Measurements from ENCODE around the gene ATP6V0C.
"Not testable (repeated sequence)": the region's sequence is repeated elsewhere in the genome, so short reads cannot be mapped to it uniquely, and the experiment has no call there.

The ATP6V0C gene

GRCh38 chr16:2560131-2560797 lies 46.5 kb downstream of the ATP6V0C start:
- not testable (repeated sequence) for DNase-seq

GRCh38 chr16:2560798-2561133 lies 47.0 kb downstream of the ATP6V0C start:
- DNase-seq, result not testable (repeated sequence)

- not testable (repeated sequence) for DNase-seq
Measured at GRCh38 chr16:2567506-2567905, 53.8 kb downstream of the ATP6V0C start.

GRCh38 chr16:2568573-2568972 lies 54.8 kb downstream of the ATP6V0C start:
- DNase-seq, result not testable (repeated sequence)
